Neural cell (in vitro differentiated cells): ENCODE data around the gene CLDN15.

ENCODE experiments used
- EP300 ChIP-seq: fragments of 450-650 bp; conservative IDR thresholded peaks from 2 replicates; pipeline ENCODE4 v1.6.1; 2014; ENCODE audit warnings: antibody characterized with exemption, mild to moderate bottlenecking, moderate library complexity; ENCODE audit not compliant: poor library complexity, severe bottlenecking
- RAD21 ChIP-seq: fragments of 450-650 bp; conservative IDR thresholded peaks from 2 replicates; pipeline ENCODE4 v1.6.1; 2014; ENCODE audit warnings: antibody characterized with exemption, mild to moderate bottlenecking, moderate library complexity
- TAF1 ChIP-seq: IDR thresholded peaks from 2 replicates; pipeline ENCODE4 v1.6.1; 2012; ENCODE audit warnings: low read depth
- TF ChIP-seq, protein P1 (sequence below): fragments of 450-650 bp; IDR thresholded peaks from 2 replicates; pipeline ENCODE4 v1.5.1; 2014; ENCODE audit warnings: antibody characterized with exemption, mild to moderate bottlenecking, moderate library complexity; ENCODE audit not compliant: poor library complexity, severe bottlenecking

DNA sequence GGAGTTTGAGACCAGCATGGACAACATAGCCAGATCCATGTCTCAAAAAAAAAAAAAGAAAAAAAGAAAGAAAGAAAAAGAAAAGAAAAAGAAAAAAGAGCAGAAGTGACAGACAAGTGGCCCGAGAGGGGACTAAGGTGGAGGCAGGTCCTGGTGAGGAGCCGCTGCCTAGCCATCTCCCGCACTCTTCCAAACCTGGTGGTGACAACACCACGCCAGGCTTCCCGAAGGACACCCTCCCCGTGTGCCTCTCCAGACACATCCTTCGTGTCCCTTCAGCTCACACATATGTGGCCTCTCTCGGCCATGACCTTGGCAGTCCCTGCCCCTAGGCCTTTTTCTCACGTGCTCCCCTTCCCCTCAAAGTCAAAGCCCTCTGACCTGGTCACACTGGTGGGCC lies 47.6 kb upstream of the CLDN15 start:
- TF ChIP-seq EP300, result no peak
- TF ChIP-seq RAD21, result no peak
- TF ChIP-seq, protein P1, sequence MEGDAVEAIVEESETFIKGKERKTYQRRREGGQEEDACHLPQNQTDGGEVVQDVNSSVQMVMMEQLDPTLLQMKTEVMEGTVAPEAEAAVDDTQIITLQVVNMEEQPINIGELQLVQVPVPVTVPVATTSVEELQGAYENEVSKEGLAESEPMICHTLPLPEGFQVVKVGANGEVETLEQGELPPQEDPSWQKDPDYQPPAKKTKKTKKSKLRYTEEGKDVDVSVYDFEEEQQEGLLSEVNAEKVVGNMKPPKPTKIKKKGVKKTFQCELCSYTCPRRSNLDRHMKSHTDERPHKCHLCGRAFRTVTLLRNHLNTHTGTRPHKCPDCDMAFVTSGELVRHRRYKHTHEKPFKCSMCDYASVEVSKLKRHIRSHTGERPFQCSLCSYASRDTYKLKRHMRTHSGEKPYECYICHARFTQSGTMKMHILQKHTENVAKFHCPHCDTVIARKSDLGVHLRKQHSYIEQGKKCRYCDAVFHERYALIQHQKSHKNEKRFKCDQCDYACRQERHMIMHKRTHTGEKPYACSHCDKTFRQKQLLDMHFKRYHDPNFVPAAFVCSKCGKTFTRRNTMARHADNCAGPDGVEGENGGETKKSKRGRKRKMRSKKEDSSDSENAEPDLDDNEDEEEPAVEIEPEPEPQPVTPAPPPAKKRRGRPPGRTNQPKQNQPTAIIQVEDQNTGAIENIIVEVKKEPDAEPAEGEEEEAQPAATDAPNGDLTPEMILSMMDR, result no peak
- no peak for TF ChIP-seq TAF1
